ENCODE results near the gene ACY1.

Gene ACY1

DNA sequence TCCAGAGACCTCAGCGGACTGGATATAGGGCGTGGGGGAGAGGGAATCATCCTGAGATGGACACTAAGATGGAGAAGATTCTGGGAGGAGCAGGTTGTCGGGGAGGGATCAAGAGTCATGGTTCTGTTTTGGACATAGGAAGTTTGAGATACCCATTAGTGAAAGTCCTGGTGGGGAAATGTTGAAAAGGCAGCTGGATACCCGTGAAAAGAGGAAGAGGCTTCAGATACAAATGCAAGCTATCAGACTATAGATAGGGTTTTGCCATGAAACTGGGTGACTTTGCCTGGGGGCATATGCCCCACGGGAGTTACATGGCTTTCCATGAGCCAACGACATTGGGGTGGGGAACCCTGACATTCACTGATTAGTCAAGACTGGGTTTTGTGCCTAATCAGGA lies 29.2 kb upstream of the ACY1 start:
- no peaks in the 10 kb centered on the region for H3K36me3 ChIP-seq
- no peaks in the 10 kb centered on the region for H3K9me3 ChIP-seq
- H3K27me3 ChIP-seq = no peaks in the 10 kb centered on the region
- DNase-seq = no peak
- TF ChIP-seq, protein P1, sequence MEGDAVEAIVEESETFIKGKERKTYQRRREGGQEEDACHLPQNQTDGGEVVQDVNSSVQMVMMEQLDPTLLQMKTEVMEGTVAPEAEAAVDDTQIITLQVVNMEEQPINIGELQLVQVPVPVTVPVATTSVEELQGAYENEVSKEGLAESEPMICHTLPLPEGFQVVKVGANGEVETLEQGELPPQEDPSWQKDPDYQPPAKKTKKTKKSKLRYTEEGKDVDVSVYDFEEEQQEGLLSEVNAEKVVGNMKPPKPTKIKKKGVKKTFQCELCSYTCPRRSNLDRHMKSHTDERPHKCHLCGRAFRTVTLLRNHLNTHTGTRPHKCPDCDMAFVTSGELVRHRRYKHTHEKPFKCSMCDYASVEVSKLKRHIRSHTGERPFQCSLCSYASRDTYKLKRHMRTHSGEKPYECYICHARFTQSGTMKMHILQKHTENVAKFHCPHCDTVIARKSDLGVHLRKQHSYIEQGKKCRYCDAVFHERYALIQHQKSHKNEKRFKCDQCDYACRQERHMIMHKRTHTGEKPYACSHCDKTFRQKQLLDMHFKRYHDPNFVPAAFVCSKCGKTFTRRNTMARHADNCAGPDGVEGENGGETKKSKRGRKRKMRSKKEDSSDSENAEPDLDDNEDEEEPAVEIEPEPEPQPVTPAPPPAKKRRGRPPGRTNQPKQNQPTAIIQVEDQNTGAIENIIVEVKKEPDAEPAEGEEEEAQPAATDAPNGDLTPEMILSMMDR (IDR thresholded peaks at IDR 0.05; ENCODE audit: low read depth, low read length) = no peak
- no peaks in the 10 kb centered on the region for H3K4me1 ChIP-seq
- no peak overlapping the region for H3K4me3 ChIP-seq (ENCODE audit: low read depth, low read length)

DNA sequence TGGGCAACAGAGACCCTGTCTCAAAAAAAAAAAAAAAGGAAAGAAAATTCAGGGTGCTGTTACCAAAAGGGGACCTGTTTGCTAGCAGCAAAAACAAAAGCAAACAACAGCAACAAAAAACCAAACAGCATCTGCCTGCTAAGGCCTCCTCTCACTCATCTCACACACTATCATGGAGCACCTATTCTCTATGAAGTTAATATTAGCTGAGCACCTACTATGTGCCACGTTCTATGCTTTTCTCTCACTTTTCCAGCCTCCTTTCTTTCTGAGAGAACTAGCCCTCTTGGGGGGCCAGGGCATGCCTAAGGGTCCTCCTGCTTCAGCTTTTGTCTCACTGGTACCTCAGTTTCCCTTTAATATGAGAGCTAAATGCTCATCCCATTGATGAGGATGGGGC lies 28.6 kb upstream of the ACY1 start:
- no peak for DNase-seq
- H3K36me3 ChIP-seq = no peaks in the 10 kb centered on the region
- H3K27me3 ChIP-seq = no peaks in the 10 kb centered on the region
- H3K4me1 ChIP-seq = no peaks in the 10 kb centered on the region
- TF ChIP-seq, protein P1 (IDR thresholded peaks at IDR 0.05; ENCODE audit: low read depth, low read length) = no peak
- no peaks in the 10 kb centered on the region for H3K9me3 ChIP-seq
- no peak overlapping the region for H3K4me3 ChIP-seq (ENCODE audit: low read depth, low read length)

DNA sequence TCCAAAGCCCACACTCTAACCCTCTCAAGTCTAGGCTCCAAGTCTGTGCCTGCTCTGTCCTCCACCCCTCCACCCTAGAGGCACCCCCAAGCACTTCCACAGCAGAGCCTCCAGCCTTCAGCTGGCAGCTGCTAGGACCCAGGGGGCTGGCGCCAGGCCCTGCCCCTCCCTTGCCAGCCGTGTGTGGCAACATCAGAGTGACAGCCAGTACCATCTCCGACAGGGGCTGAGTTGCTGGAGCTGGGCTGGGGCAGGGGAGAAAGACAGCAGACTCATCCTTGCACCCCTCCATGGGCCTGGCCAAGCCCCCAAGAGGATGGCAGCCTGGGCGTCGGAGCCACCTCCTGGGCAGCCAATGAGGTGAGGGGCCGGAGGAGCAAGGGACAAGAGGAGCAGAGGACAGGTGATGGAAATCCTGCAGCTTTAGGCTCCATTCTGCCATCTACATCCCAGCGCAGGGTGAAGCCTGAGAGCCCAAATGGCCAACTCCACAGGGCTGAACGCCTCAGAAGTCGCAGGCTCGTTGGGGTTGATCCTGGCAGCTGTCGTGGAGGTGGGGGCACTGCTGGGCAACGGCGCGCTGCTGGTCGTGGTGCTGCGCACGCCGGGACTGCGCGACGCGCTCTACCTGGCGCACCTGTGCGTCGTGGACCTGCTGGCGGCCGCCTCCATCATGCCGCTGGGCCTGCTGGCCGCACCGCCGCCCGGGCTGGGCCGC lies 28.0 kb upstream of the ACY1 start, which contains the start of gene GPR62:
TSS of gene GPR62 (plus strand) at position 207 of the 718 bp plus-strand sequence. CDS start at position 479, 272 bp downstream.
- DNase-seq = no peak
- H3K36me3 ChIP-seq = no peaks in the 10 kb centered on the region
- TF ChIP-seq, protein P1 (IDR thresholded peaks at IDR 0.05; ENCODE audit: low read depth, low read length) = no peak

GRCh38 chr3:51955893-51956770 lies 27.2 kb upstream of the ACY1 start:
- H3K27me3 ChIP-seq = no peaks in the 10 kb centered on the region

More for the DNA sequence above, 28.0 kb upstream of the ACY1 start, which contains the start of gene GPR62:
- Histone ChIP-seq H3K9me3 (no peaks in the 10 kb centered on the region), H3K4me3 (ENCODE audit: low read depth, low read length) (no peak within 1 kb of the TSS), H3K27me3 (no peaks in the 10 kb centered on the region), H3K4me1 (no peaks in the 10 kb centered on the region)

GRCh38 chr3:51957520-51958205 lies 25.7 kb upstream of the ACY1 start:
- Histone ChIP-seq H3K4me1 (no peaks in the 10 kb centered on the region), H3K27me3 (no peaks in the 10 kb centered on the region), H3K36me3 (no peaks in the 10 kb centered on the region), H3K4me3 (ENCODE audit: low read depth, low read length) (no peak overlapping the region), H3K9me3 (no peaks in the 10 kb centered on the region)
- no peak for DNase-seq
- TF ChIP-seq, protein P1 (IDR thresholded peaks at IDR 0.05; ENCODE audit: low read depth, low read length) = no peak

More at GRCh38 chr3:51955893-51956770, 27.2 kb upstream of the ACY1 start:
- no peaks in the 10 kb centered on the region for H3K36me3 ChIP-seq
- H3K4me1 ChIP-seq = no peaks in the 10 kb centered on the region
- TF ChIP-seq, protein P1 (IDR thresholded peaks at IDR 0.05; ENCODE audit: low read depth, low read length) = no peak; the same call in 1 of the 2 replicates
- no peak overlapping the region for H3K4me3 ChIP-seq (ENCODE audit: low read depth, low read length)
- DNase-seq = no peak
- no peaks in the 10 kb centered on the region for H3K9me3 ChIP-seq
